ENCODE measurements around the gene ZNF813.

The ZNF813 gene

DNA sequence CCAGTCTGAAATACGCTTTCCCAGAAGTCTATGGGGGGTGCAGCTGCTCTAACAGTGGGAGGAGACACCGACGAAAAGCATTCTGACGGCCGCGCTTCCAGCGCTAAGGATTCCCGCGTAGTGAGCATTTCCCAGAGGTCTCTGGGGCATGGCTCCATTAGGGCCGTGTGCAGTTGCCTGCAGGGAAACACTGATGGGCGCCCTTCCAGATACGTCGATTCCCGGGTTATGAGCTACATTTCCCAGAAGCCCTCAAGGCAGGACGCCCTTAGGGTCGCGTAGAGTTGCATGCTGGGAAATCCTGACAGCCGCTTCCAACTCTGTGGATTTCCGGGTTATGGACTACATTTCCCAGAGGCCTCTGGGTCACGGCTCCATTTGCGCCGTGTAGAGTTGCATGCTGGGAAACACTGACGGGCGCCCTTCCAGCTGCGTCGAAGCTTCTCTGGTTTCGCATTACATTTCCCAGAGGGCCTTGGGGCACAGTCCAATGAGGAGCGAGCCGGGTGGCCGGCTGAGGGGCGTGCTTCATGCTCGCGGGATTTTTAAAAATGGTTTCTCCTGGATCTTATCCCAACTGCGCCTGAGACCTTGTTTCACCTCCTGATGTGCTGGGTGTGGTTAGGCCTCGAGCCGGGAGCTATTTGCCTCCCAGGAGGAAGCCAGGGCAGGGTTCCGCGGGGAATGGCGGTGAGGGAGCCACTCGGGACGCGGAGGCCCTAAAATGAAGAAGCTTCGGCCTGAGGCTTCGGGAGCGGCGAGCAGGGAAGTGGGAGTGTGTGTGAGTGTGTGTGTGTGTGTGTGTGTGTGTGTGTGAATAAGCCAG, 53.2 kb downstream of the ZNF813 start:
- DNase-seq (ENCODE audit: low read depth in 2 of 2): peak; percentile 74 to 80

DNA sequence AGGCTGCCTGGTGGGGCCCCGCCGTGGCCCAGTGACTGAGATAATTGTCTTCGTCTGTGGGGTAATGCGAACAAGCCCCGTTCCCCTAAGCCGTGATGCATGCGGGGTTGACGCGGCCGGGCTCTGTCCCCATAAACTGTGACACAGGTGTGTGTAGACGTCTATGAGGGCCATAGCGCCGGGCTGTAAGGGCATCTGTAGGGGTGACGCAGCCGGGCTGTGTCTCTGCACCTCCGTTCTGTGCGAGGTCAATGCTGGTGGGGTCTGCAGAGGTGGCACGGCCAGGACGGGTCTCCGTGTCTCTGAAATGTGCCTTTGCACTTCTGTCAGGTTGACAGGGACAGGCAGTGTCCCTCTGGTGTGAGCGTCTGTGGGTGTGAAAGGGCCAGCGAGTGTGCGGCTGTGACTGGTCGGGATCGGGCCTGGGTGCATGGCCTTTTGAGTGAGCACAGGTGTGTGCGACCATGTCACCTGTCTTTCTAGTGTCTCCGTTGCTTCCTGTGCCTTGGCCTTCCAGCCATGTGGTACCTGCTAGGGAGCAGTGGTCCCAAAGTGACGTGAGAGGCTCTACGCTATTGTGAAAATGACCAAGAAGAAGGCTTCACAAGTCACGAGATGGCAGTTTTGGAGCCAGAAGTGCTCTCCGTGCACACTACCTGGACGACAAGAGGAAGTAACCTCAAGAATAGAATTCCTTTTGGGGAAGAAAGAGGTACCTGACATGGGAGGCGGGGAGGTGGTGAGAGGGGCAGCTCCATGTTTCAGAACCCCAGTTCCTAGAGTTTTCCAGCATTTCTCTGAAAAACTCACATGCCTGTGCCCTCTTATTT, 54.1 kb downstream of the ZNF813 start:
- DNase-seq (ENCODE audit: low read depth in 2 of 2): no peak

DNA sequence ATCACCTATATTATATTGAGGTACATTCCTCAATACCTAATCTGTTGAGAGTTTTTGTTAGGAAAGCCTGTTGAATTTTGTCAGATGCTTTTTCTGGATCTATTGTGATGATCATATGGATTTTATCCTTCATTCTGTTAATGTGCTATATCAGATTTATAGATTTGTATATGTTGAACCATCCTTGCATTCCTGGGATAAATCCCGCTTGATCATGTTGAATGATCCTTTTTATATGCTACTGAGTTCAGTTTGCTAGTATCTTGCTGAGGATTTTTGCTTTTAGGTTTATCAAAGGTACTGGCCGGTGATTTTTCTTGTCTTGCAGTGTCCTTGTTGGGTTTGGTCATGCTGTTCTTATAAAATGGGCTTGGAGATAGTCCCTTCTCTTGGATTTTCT, 58.4 kb downstream of the ZNF813 start:
- no peak for DNase-seq (ENCODE audit: low read depth in 2 of 2)

DNA sequence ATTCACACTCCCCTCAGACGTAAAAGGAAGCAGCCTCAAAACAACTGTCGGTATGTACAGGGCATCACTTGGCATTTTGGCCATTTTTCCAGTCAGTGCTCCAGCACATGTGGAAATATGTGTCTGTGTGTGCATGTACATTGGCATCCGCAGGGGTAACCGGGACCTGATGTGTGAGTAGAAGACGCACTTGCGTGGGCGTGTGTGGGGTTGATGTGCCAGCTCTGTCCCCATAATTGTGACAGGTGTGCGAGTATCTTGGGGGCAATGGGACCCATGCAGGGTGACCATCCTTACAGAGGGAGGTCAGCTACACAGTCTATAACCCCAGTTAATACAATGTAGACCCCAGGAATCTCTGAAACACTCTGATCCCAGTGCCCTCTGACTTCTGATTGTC, 63.1 kb downstream of the ZNF813 start:
- no peak for DNase-seq (ENCODE audit: low read depth in 2 of 2)

DNA sequence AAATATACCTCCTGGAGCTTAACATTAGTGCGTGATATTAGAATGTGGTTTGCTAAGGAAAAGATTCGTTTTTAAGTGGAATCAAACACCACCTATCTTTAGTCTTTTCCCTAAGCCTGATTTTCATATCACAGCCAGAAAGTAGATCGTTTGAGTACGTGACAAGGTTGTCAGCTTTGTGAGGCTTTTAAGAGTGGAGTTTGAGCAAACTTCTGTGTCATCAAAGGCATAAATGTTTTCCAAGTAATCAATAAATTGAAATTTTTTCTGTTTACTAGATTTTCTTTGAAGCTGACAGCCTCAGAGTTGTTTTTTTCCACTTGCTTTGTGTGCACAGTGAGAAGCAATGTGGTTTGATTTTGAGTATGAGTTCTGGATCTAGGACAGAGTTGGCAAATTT, 63.9 kb downstream of the ZNF813 start:
- no peak for DNase-seq (ENCODE audit: low read depth in 2 of 2)

DNA sequence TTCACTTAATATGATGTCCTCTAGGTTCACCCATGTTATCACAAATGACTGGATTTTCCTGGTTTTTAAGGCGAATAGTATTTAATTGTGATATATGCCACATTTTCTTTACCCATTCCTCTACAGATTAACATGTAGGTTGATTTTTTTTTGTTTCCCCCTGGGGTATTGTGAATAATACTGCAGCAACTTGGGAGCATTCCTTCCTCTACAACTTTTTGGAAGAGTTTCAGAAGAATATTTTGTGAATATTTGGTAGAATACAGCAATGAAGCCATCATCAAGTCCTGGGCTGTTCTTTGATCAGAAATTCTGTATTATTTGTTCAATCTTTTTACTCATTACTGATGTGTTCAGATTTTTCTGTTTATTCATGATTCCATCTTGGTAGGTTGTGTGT, 64.8 kb downstream of the ZNF813 start:
- DNase-seq (ENCODE audit: low read depth in 2 of 2): no peak

DNA sequence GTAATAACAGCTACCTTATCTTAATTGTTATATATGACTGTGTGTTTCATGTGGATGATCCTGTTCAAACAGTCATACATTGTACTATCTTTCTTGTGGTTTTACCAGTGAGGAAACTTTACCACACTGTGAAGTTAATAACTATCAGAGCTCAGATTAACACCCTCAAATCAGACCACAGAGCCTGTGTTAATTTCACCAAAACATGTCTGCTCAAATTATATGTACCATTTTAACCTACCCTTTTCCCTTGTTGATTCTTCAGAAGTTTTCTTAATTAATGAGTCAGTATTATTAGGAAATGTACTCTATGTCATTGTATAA, 68.7 kb downstream of the ZNF813 start:
- no peak for DNase-seq (ENCODE audit: low read depth in 2 of 2)

DNA sequence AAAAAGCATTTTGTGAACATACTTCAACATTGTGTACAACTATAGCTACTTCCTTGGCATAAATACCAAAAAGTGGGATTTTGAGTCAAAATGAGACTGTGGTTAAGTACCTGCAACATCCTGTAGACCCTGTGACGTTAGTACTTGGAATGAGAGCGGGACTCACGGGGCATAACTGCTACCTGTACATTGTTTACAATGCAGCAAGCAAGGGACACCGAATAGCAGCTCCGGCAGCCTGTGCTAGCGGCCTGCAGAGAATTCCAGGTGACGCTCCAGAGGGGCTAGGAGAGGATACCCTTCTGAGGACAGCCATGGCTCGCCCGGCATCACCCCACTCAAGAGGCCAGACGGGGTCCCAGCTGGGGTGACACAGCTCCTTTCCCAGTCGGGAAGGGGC, 69.6 kb downstream of the ZNF813 start:
- no peak for DNase-seq (ENCODE audit: low read depth in 2 of 2)

DNA sequence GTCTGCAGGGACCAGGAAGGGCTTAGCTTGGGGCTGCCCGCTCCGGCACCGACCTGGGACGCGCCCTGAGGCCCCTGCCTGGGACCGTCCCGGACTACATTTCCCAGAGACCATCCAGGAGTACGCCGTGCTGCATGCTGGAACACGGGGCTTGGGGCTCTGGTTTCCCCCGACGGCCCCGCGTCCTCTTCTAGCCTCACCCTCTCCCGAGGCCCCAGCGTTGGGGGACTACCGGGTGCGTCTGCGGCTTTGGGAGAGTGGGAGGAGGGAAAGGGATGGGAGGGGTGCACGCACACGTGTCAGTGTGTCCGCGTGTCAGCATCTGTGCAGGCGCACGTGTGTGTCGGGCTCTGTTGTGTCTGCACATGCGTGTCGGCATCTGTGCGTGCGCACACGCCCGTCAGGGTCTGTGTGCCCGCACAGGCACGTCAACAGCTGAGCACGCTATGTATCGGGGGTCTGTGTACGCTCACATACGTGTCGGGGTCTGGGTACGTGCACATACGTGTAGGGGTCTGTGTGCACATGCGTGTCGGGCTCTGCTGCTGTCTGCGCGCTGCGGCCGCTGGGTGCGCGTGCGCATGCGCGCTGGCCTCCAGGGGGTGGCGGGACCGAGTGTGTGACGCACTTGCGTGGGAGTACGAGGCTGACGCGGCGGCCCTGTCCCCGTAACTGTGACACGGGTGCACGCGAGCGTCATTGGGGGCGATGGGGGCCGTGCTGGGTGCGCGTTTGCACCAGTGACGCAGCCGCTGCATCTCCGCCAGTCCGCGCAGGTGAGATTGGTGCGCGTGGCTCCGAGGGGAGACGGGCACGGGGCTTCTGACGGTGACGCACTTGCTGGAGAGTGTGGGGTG, 70.2 kb downstream of the ZNF813 start, which contains the start of gene ZNF331:
Gene ZNF331, plus strand, starts transcription at position 625 of the 857 bp plus-strand sequence. CDS start 31,232 bp downstream, outside the sequence.
- peak; percentile 80 to 84 for DNase-seq (ENCODE audit: low read depth in 2 of 2)

DNA sequence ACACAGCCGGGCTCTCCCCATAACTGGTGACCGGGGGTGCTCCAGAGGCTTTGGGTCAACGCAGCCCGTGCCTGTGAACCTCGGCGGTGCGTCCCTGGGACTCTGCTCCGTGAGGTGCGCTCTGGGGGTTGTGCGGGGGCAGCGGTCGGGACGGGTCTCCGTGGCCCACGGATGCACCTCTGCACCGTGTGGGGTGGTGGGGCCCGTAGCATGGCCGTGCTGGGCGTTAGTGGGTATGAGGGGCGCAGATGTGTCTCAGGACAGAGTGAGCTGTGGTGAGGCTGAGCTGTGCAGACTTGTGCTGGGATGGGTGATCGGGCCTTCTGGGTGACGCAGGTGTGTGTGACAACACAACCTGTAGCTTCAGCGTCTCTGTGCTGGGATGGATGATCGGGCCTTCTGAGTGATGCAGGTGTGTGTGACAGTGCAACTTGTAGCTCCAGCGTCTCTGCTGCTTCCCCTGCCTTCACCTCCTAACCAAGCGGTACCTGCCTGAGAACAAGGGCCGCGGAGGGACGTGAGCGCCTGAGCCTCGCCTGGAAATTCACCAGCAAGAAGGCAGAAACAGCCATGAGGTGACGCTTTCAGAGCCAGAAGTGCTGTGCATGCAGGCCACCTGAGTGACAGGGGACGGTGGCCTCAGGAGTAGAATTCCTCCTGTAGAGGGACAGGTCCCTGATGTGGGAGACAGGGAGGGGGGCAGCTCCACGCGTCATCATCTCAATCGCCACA, 71.0 kb downstream of the ZNF813 start:
- DNase-seq (ENCODE audit: low read depth in 2 of 2): no peak

DNA sequence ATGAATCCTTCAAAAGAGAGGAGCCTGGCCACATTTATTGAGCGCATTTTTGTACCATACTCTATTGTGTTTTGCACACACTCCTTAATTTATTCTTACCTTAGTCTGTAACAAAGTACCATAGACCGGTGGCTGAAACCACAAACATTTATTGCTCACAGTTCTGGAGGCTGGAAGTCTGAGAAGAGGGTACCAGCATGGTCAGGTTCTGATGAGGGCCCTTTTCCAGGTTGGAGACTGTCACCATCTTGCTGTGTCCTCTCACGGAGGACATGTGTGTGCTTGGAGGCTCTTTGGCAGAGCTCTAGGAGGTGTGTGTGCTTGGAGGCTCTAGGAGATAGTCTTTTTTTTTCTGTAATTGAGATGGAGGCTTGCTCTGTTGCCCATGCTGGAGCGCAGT, 72.6 kb downstream of the ZNF813 start:
- DNase-seq (ENCODE audit: low read depth in 2 of 2): no peak

DNA sequence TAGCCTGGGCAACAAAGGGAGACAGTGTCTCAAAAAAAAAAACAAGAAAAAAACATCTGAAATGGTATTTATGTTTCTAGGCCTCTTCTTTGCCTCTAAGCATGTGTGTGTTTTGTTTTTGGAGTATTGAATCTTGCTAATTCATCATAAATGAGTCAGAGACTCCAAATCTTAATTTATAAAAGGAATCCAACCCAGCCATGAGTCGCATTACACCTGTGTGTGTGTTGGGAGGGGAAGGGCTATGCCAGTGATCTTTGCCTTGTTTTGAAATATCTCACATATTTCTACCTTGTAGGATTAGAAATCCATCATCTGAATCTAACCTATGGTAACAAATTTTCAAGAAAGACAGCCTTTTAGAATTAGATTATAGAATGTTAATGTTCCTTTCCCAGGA, 74.4 kb downstream of the ZNF813 start:
- DNase-seq (ENCODE audit: low read depth in 2 of 2): no peak

DNA sequence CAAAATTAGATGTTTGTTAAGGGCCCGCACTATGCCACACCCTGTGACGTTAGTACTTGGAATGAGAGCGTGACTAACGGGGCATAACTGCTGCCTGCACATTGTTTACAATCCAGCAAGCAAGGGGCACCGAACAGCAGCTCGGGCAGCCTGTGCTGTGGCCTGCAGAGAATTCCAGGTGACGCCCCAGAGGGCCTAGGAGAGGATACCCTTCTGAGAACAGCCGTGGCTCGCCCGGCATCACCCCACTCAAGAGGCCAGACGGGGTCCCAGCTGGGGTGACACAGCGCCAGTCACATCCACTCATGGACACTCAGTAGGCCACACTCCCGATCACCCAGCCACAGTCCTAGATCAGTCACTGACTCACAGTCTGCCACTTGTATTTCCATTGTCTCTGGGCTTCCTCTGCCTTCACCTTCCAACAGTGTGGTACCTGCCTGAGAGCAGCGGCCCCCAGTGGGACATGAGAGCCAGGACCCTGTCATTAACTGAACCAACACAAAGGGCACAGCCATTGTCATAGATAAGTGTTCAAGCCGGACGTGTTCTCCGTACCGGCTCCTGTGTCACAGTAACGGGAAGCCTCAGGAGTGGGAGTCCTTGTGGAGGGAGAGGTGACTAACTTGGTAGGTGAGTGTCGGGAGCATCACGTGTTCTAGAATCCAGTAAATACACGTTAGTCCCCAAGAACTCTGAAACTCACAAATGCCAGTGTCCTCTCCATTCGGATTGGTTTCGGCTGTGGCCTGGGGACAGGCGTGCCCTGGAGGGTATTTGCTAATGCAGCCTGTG, 77.9 kb downstream of the ZNF813 start:
- DNase-seq (ENCODE audit: low read depth in 2 of 2): no peak
